Measurements from ENCODE around the gene SLC39A1.

SLC39A1 gene

DNA sequence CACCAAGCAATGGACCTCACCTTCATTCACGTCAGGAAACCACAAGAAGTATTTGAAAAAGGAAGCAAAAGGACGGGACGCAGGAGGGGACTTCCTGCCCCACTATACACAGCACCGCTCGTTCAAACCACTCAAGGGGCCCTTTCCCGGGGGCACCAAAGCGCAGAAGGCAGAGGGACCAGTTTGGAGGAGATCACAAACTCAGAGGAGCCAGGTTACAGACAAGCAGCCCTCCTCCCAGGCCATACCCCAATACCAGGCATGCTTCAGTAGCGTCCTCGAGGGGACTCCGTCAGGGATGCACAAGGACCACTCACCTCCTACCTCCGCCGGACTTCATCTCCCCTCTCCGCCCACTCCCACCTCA lies 5.6 kb downstream of the SLC39A1 start:
- TF ChIP-seq, protein P1, sequence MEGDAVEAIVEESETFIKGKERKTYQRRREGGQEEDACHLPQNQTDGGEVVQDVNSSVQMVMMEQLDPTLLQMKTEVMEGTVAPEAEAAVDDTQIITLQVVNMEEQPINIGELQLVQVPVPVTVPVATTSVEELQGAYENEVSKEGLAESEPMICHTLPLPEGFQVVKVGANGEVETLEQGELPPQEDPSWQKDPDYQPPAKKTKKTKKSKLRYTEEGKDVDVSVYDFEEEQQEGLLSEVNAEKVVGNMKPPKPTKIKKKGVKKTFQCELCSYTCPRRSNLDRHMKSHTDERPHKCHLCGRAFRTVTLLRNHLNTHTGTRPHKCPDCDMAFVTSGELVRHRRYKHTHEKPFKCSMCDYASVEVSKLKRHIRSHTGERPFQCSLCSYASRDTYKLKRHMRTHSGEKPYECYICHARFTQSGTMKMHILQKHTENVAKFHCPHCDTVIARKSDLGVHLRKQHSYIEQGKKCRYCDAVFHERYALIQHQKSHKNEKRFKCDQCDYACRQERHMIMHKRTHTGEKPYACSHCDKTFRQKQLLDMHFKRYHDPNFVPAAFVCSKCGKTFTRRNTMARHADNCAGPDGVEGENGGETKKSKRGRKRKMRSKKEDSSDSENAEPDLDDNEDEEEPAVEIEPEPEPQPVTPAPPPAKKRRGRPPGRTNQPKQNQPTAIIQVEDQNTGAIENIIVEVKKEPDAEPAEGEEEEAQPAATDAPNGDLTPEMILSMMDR (IDR thresholded peaks at IDR 0.05; ENCODE audit: low read depth, low read length), result no peak
- DNase-seq (ENCODE audit: extremely low read depth, low read depth), result no peak

GRCh38 chr1:153956997-153957715 lies 6.2 kb downstream of the SLC39A1 start:
- TF ChIP-seq, protein P1 (IDR thresholded peaks at IDR 0.05; ENCODE audit: low read depth, low read length), result no peak
- no peak for DNase-seq (ENCODE audit: extremely low read depth, low read depth)

- TF ChIP-seq, protein P1 (IDR thresholded peaks at IDR 0.05; ENCODE audit: low read depth, low read length), result no peak
- no peak for DNase-seq (ENCODE audit: extremely low read depth, low read depth)
Measured at GRCh38 chr1:153954826-153955225, 8.5 kb downstream of the SLC39A1 start.

- DNase-seq (ENCODE audit: extremely low read depth, low read depth), result no peak
- TF ChIP-seq, protein P1 (IDR thresholded peaks at IDR 0.05; ENCODE audit: low read depth, low read length), result no peak
Measured at GRCh38 chr1:153953859-153954365, 9.4 kb downstream of the SLC39A1 start.

- TF ChIP-seq, protein P1 (IDR thresholded peaks at IDR 0.05; ENCODE audit: low read depth, low read length), result no peak
- no peak for DNase-seq (ENCODE audit: extremely low read depth, low read depth)
Measured at GRCh38 chr1:153951801-153952200, 11.5 kb downstream of the SLC39A1 start.

GRCh38 chr1:153951183-153951582 lies 12.2 kb downstream of the SLC39A1 start:
- DNase-seq (ENCODE audit: extremely low read depth, low read depth), result no peak
- TF ChIP-seq, protein P1 (IDR thresholded peaks at IDR 0.05; ENCODE audit: low read depth, low read length), result no peak

DNA sequence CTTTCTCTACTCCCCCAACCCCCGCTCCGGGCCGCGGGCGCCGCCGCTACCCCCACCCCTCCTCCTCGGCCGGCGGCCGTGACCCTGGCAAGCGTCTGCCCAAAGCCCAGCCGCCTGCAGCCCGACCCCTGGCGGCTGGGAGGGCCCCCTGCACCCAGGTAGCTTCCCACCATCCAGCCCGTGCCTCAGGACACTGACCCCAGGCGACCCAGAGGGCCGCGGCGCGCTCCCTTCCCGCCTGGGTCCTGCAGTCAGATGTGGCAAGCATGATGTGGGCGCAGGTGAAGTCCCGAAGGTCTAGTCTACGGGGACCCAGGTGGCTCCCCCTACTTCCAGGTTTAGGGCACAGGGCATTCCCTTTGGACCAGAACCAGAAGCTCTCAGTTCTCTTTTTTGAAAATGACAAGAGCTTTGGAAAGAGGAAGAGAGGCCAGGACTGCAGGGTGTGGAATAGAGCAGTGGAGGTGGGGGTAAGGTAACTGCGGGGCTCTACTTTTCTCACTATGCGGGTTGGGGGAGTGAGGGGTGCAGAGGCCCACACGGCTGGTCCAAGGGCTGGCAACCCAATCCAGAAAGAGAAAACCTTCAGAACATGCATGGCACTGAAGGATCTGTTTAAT lies 16.6 kb downstream of the SLC39A1 start, which contains the start of gene DENND4B:
Gene DENND4B (minus strand): TSS at position 97 of the 620 bp plus-strand sequence. CDS start 2,344 bp downstream, outside the sequence.
- peak; percentile 50 for DNase-seq (ENCODE audit: extremely low read depth, low read depth)
- TF ChIP-seq, protein P1 (IDR thresholded peaks at IDR 0.05; ENCODE audit: low read depth, low read length), result peak; percentile 84
